GM12878 (cell line): ENCODE data around the gene SCUBE3. TPM values are rescaled to one million over a fixed set of nuclear protein-coding genes. Genes with fewer than 3 reads are reported as not detected.

Experiments
- ATAC-seq: fragments of 200-7000 bp; cut with Tn5 transposase; 3 replicates; pipeline ENCODE4 v1.9.1; 2020; ENCODE audit warnings: mild to moderate bottlenecking, moderate library complexity
- BruUV-seq: library from RNA; stranded (reverse); fragments of 400-500 nt; replicated peaks from 2 replicates; lab custom pipeline; 2021; lab: Mats Ljungman, UMichigan
- CTCF ChIA-PET: fragments of 300-600 bp; sonication (Branson Sonifier 250); formaldehyde crosslinking; extraction: SDS; loops from one replicate; lab custom pipeline; 2021; ENCODE audit warnings: inconsistent platforms; lab: Yijun Ruan, JAX
- POLR2A ChIA-PET: fragments of 350-600 bp; formaldehyde crosslinking; extraction: SDS; loops from one replicate; lab custom pipeline; 2021; ENCODE audit warnings: inconsistent platforms; lab: Charles Lee
- RAD21 ChIA-PET: fragments of 300-600 bp; sonication (Branson Sonifier 250); formaldehyde crosslinking; loops from one replicate; lab custom pipeline; 2023; ENCODE audit warnings: antibody characterized with exemption; ENCODE audit not compliant: unreplicated experiment; lab: Charles Lee
- SMC1A ChIA-PET: fragments of 300-600 bp; sonication (Branson Sonifier 250); formaldehyde crosslinking; loops from one replicate; lab custom pipeline; 2023; ENCODE audit not compliant: unreplicated experiment, uncharacterized antibody; lab: Charles Lee
- DNase-seq: peaks from one replicate; pipeline ENCODE4 v3.0.0-alpha.2; 2011; ENCODE audit warnings: low read depth, low spot score
- FAIRE-seq: peaks from 3 replicates; lab custom pipeline; 2011; peaks lifted over from hg19 to GRCh38; lab: Jason Lieb, UNC
- H2AFZ ChIP-seq: 2 replicates; pipeline ENCODE4 v1.6.0; 2011; ENCODE audit warnings: low read depth, low read length, control low read depth; ENCODE audit not compliant: control insufficient read depth
- H3K27ac ChIP-seq: 2 replicates; pipeline ENCODE4 v1.5.1; 2011; ENCODE audit warnings: control low read depth; ENCODE audit not compliant: control insufficient read depth, insufficient read depth
- H3K27me3 ChIP-seq, 2 experiments: replicated peaks in 1 of 2; 2 replicates each; pipeline versions ENCODE4 v1.6.0 to v1.6.1; 2011; ENCODE audit warnings: low read length in 1 of 2; ENCODE audit not compliant: control insufficient read depth in 2 of 2, insufficient read depth in 2 of 2
- H3K36me3 ChIP-seq, 2 experiments: 2 replicates each; pipeline ENCODE4 v1.5.1; 2011; ENCODE audit warnings: low read length in 1 of 2; ENCODE audit not compliant: control insufficient read depth in 2 of 2, insufficient read depth in 2 of 2
- H3K4me1 ChIP-seq: 2 replicates; pipeline ENCODE4 v1.6.1; 2011; ENCODE audit warnings: mild to moderate bottlenecking, low read length, moderate library complexity, mixed read lengths; ENCODE audit not compliant: control insufficient read depth, insufficient read depth
- H3K4me2 ChIP-seq: 2 replicates; pipeline ENCODE4 v1.6.0; 2011; ENCODE audit warnings: control low read depth; ENCODE audit not compliant: control insufficient read depth, insufficient read depth
- H3K4me3 ChIP-seq: fragments of 200-600 bp; sonication (generic); 2 replicates; pipeline ENCODE4 v1.5.1; 2016
- H3K79me2 ChIP-seq: 2 replicates; pipeline ENCODE4 v1.6.0; 2011; ENCODE audit warnings: low read length; ENCODE audit not compliant: control insufficient read depth, insufficient read depth
- H3K9ac ChIP-seq: 2 replicates; pipeline ENCODE4 v1.8.0; 2011; ENCODE audit warnings: low read length, control low read depth, mixed read lengths; ENCODE audit not compliant: control insufficient read depth, insufficient read depth
- H3K9me3 ChIP-seq: replicated peaks from 3 replicates; pipeline ENCODE4 v1.5.1; 2011; ENCODE audit warnings: mild to moderate bottlenecking, low read length; ENCODE audit not compliant: control insufficient read depth, insufficient read depth
- H4K20me1 ChIP-seq: 2 replicates; pipeline ENCODE4 v1.6.0; 2011; ENCODE audit not compliant: control insufficient read depth, insufficient read depth
- BCLAF1 ChIP-seq: fragments of 450-650 bp; IDR thresholded peaks from 2 replicates; pipeline ENCODE4 v1.6.1; 2017; ENCODE audit warnings: antibody characterized with exemption, mild to moderate bottlenecking, moderate library complexity
- CTCF ChIP-seq, 3 experiments: IDR thresholded peaks in 2 of 3; conservative IDR thresholded peaks in 1 of 3; 2 replicates each; pipeline ENCODE4 v1.5.1; 2011; ENCODE audit warnings: low read depth in 3 of 3, low read length in 3 of 3, mild to moderate bottlenecking in 3 of 3, control low read depth in 2 of 3, moderate library complexity in 2 of 3, inconsistent platforms in 1 of 3, mixed read lengths in 1 of 3; ENCODE audit not compliant: control insufficient read depth in 2 of 3, insufficient read depth in 1 of 3; ENCODE audit errors: extremely low read depth in 1 of 3
- E4F1 ChIP-seq: fragments of 450-650 bp; IDR thresholded peaks from 2 replicates; pipeline ENCODE4 v1.6.1; 2018; ENCODE audit warnings: borderline replicate concordance, mild to moderate bottlenecking; ENCODE audit not compliant: partially characterized antibody
- POLR2AphosphoS2 ChIP-seq: IDR thresholded peaks from 2 replicates; pipeline ENCODE4 v1.6.1; 2011; ENCODE audit warnings: low read depth, mild to moderate bottlenecking, low read length, improper control_type of control experiment, moderate library complexity
- WGBS: methylation state at CpG from one replicate; pipeline ENCODE4 v1.1.6; 2016; ENCODE audit warnings: low lambda C conversion rate; ENCODE audit not compliant: insufficient replicate concordance, insufficient coverage; ENCODE audit errors: missing lambda C conversion rate; 5-methylcytosine and 5-hydroxymethylcytosine counted together
- in situ Hi-C: fragments of 300-500 bp; cut with MboI; formaldehyde crosslinking; loops from 9 replicates; pipeline ENCODE4 v1.14.3; 2018; ENCODE audit warnings: mixed read lengths
- intact Hi-C: fragments of 100-400 bp; cut with micrococcal nuclease; formaldehyde crosslinking; loops from one replicate; pipeline ENCODE4 v1.14.2; 2022; ENCODE audit not compliant: unreplicated experiment
- polyA plus RNA-seq, 11 experiments: library from polyadenylated mRNA; depleted of rRNA in 4 of 11; unstranded in 6 of 11; stranded (reverse) in 5 of 11; fragments of >200 nt; fragmentation: Nextera tagmentation in 4 of 11; fragmentation: Illumina TruSeq in 1 of 11; extraction: Ambion mirVana in 4 of 11; extraction: Trizol in 1 of 11; gene quantifications; 1 replicate in 1 of 11; 2 replicates in 10 of 11; pipeline versions ENCODE4 v1.2.1 to v1.2.3, GENCODE V29; 2011 to 2016; ENCODE audit warnings: inconsistent platforms in 2 of 11, missing spikeins in 2 of 11, low read depth in 1 of 11
- total RNA-seq, 4 experiments: library from RNA; depleted of rRNA in 3 of 4; stranded (reverse); fragments of >200 nt in 3 of 4; fragmentation: Illumina TruSeq in 1 of 4; extraction: Trizol in 1 of 4; gene quantifications; 2 replicates each; pipeline versions ENCODE4 v1.2.1 to v1.2.3, GENCODE V29; 2013 to 2021

The SCUBE3 gene
- total and polyA plus RNA-seq, 10 of the 15 experiments (the other 5 are each of a cell fraction or from before 2014, with no cell fraction given): under 0.01 to 0.20 (median 0.07) TPM; not detected in 4

GRCh38 chr6:35231563-35231962 lies 17.8 kb downstream of the SCUBE3 start:
- ChIA-PET RAD21 (interaction anchor here (1.1 kb wide), 1 partner anchor 26 kb away, joined by 3 read pairs; no protein-coding TSS in a partner anchor), SMC1A (interaction anchor here (1.7 kb wide), 1 partner anchor 9 kb away, joined by 5 read pairs; no protein-coding TSS in a partner anchor), CTCF (interaction anchor here (2.1 to 3.6 kb wide), 2 partner anchors 9 to 26 kb away, joined by 10 to 22 read pairs; no protein-coding TSS in a partner anchor), POLR2A (interaction anchor here (0.5 kb wide), 1 partner anchor 47 kb away, joined by 3 read pairs; no protein-coding TSS in a partner anchor)
- BruUV-seq: no TSS peak
- Histone ChIP-seq H3K36me3 (no peaks in the 10 kb centered on the region), H4K20me1 (no peaks in the 10 kb centered on the region; the same call in 1 of the 2 replicates), H3K9me3 (no peaks in the 10 kb centered on the region; the same call in 1 of the 3 replicates), H3K4me3 (no peak overlapping the region), H3K4me2 (no peak overlapping the region), H3K27me3 (no peaks in the 10 kb centered on the region), H3K9ac (no peak overlapping the region), H3K79me2 (no peaks in the 10 kb centered on the region), H2AFZ (no peak overlapping the region), H3K27ac (no peak overlapping the region), H3K4me1 (no peaks in the 10 kb centered on the region)
- TF ChIP-seq CTCF (IDR thresholded peaks at IDR 0.05 in 2 of 3, conservative IDR thresholded peaks at IDR 0.05 in 1 of 3; ENCODE audit: control insufficient read depth in 2 of 3, extremely low read depth in 1 of 3, insufficient read depth in 1 of 3, low read depth in 3 of 3, low read length in 3 of 3) (no peak), POLR2AphosphoS2 (no peak), BCLAF1 (no peak), E4F1 (no peak)
- no peak for DNase-seq
- no peak for FAIRE-seq
- no peak for ATAC-seq
- intact Hi-C loops (no loop called here), in situ Hi-C loops (no loop called here)
- WGBS: 93% methylated on average over 7 of the region's 7 CpGs
